Left ventricle myocardium inferior (tissue), 1 donor: Measurements from ENCODE around the gene FBXO31. TPM values are rescaled to one million over a fixed set of nuclear protein-coding genes. Genes with fewer than 3 reads are reported as not detected.

Source experiments
- DNase-seq: peaks from one replicate; pipeline ENCODE4 v3.0.0-alpha.2; 2020
- H3K27ac ChIP-seq: fragments of 200-600 bp; replicated peaks from 2 replicates; pipeline ENCODE4 v1.8.0; 2021
- H3K27me3 ChIP-seq: fragments of 200-600 bp; 2 replicates; pipeline ENCODE4 v1.8.0; 2021; ENCODE audit warnings: low read depth
- H3K36me3 ChIP-seq: fragments of 200-600 bp; 2 replicates; pipeline ENCODE4 v1.8.0; 2021
- H3K4me1 ChIP-seq: fragments of 200-600 bp; 2 replicates; pipeline ENCODE4 v1.8.0; 2021
- H3K4me3 ChIP-seq: fragments of 200-600 bp; 2 replicates; pipeline ENCODE4 v1.8.0; 2021; ENCODE audit warnings: mild to moderate bottlenecking, moderate library complexity
- H3K9me3 ChIP-seq: fragments of 200-600 bp; replicated peaks from 2 replicates; pipeline ENCODE4 v1.8.0; 2021
- intact Hi-C: fragments of 100-400 bp; cut with micrococcal nuclease; formaldehyde crosslinking; loops from one replicate; pipeline ENCODE4 v1.11.0; 2022
- total RNA-seq: library from RNA; stranded (reverse); fragmentation: NEBNext Ultra II Directional; extraction: Animal tissue kit (Norgen Biotek cat#: 25700); gene quantifications from one replicate; pipeline ENCODE4 v1.2.1, GENCODE V29; 2021
- TF ChIP-seq, protein P1 (sequence below): fragments of 200-600 bp; IDR thresholded peaks from 2 replicates; pipeline ENCODE4 v1.8.0; 2021; ENCODE audit warnings: antibody characterized with exemption, mild to moderate bottlenecking, borderline replicate concordance
- donor health status: DM: no; HTN: yes; CAD: no; lungs with severe emphysema.

FBXO31 gene
- total RNA-seq, 1 donor from 2014 or later: 74.5 TPM

DNA sequence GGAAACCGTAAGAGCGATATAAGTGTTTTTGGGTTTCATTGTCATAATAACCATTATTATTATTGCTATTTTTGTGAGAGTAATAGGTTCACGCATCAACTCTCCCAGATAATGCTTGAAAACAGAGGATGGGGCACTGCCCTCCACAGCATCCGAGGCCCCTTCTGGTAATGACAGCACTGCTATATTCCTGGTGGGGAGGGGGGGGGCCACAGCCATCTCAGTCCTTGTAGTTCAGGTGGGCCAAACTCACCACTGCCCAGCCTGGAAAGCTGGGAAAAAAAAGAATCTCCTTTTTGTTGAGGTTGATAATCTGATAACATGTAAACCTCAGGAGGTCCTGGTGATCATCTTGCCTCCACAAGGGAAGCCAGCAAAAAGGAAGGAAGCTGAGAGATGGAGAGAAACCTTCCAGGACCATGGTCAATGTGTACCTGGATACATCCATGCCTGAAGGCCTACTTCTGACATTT, 67.1 kb downstream of the FBXO31 start:
- H3K36me3 ChIP-seq: no peaks in the 10 kb centered on the region
- H3K4me1 ChIP-seq: peaks cover 22% of the 10 kb centered on the region
- H3K4me3 ChIP-seq: peak overlapping the region; percentile 99
- H3K9me3 ChIP-seq: no peaks in the 10 kb centered on the region
- peak overlapping the region; percentile 99 for H3K27ac ChIP-seq
- H3K27me3 ChIP-seq: no peaks in the 10 kb centered on the region
- no peak for DNase-seq
- TF ChIP-seq, protein P1, sequence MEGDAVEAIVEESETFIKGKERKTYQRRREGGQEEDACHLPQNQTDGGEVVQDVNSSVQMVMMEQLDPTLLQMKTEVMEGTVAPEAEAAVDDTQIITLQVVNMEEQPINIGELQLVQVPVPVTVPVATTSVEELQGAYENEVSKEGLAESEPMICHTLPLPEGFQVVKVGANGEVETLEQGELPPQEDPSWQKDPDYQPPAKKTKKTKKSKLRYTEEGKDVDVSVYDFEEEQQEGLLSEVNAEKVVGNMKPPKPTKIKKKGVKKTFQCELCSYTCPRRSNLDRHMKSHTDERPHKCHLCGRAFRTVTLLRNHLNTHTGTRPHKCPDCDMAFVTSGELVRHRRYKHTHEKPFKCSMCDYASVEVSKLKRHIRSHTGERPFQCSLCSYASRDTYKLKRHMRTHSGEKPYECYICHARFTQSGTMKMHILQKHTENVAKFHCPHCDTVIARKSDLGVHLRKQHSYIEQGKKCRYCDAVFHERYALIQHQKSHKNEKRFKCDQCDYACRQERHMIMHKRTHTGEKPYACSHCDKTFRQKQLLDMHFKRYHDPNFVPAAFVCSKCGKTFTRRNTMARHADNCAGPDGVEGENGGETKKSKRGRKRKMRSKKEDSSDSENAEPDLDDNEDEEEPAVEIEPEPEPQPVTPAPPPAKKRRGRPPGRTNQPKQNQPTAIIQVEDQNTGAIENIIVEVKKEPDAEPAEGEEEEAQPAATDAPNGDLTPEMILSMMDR: no peak
- intact Hi-C loops: no loop called here

DNA sequence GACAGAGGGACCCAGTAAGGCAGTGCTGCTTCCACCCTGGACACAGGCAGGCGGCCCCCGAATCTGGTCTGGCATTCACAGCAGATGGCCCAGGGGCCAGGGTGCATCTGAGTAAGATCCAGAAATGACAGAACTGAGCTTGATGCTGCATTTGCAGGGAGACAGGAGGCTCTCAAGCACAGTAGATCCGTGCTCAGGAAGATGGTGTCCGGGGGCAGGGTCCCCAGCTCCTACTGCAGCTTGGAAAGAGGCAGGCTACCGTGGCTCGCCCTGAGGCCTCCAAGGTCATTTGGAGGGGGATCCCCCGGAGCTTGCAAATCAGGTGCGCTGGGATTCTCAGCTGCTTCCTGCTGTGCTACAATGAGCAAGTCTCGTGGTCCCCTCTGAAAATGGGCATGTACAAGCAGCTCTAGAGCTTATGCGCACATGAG, 68.6 kb downstream of the FBXO31 start:
- Histone ChIP-seq H3K27me3 (no peaks in the 10 kb centered on the region), H3K4me3 (no peak overlapping the region), H3K4me1 (peaks cover 22% of the 10 kb centered on the region), H3K27ac (no peak overlapping the region), H3K36me3 (no peaks in the 10 kb centered on the region), H3K9me3 (no peaks in the 10 kb centered on the region)
- DNase-seq: no peak
- TF ChIP-seq, protein P1: no peak
- intact Hi-C loops: no loop called here

GRCh38 chr16:87312008-87312407, 71.6 kb downstream of the FBXO31 start:
- H3K27me3 ChIP-seq: no peaks in the 10 kb centered on the region
- H3K36me3 ChIP-seq: no peaks in the 10 kb centered on the region
- H3K9me3 ChIP-seq: peaks cover 13% of the 10 kb centered on the region
- DNase-seq: no peak
- H3K4me1 ChIP-seq: peaks cover 3% of the 10 kb centered on the region
- TF ChIP-seq, protein P1: no peak
- H3K4me3 ChIP-seq: no peak overlapping the region
- H3K27ac ChIP-seq: no peak overlapping the region
- intact Hi-C loops: no loop called here

GRCh38 chr16:87311387-87311786, 72.2 kb downstream of the FBXO31 start:
- DNase-seq: no peak
- no peaks in the 10 kb centered on the region for H3K27me3 ChIP-seq
- intact Hi-C loops: no loop called here
- H3K36me3 ChIP-seq: no peaks in the 10 kb centered on the region
- no peak overlapping the region for H3K27ac ChIP-seq
- H3K4me3 ChIP-seq: no peak overlapping the region
- no peaks in the 10 kb centered on the region for H3K4me1 ChIP-seq
- TF ChIP-seq, protein P1: no peak
- peaks cover 13% of the 10 kb centered on the region for H3K9me3 ChIP-seq

- H3K36me3 ChIP-seq: no peaks in the 10 kb centered on the region
- intact Hi-C loops: no loop called here
Observed at GRCh38 chr16:87310610-87311009, 73.0 kb downstream of the FBXO31 start.

More at GRCh38 chr16:87310610-87311009, 73.0 kb downstream of the FBXO31 start:
- TF ChIP-seq, protein P1: no peak
- Histone ChIP-seq H3K27me3 (no peaks in the 10 kb centered on the region), H3K9me3 (peaks cover 13% of the 10 kb centered on the region), H3K4me3 (no peak overlapping the region), H3K4me1 (no peaks in the 10 kb centered on the region), H3K27ac (no peak overlapping the region)
- no peak for DNase-seq
